Midbrain (tissue), 1 donor: Measurements from ENCODE around the gene GAD2.
"Not testable (repeated sequence)": the region's sequence is repeated elsewhere in the genome, so short reads cannot be mapped to it uniquely, and the experiment has no call there.

Source experiments
- DNase-seq: peaks from one replicate; lab custom pipeline; 2025; lab: John Stamatoyannopoulos, UW

Gene GAD2

GRCh38 chr10:26318672-26319071 lies 102.1 kb downstream of the GAD2 start:
- no peak for DNase-seq

GRCh38 chr10:26323219-26323618 lies 106.6 kb downstream of the GAD2 start:
- DNase-seq, result no peak

DNA sequence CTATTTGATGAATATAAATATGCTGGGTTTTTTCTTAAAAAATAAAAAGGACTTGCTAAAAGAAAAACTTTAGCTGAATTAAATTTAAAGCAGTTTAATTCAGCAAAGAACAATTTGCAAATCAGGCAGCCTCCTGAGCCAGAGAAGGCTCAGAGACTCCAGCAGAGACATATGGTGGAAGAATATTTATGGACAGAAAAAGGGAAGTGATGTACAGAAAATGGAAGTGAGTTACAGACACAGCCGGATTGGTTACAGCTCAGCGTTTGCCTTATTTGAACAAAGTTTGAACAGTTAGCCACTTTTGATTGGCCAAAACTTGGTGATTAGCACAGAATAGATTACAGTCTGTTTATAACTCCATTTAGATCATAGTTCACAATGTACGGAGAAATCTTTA lies 110.3 kb downstream of the GAD2 start:
- no peak for DNase-seq

DNA sequence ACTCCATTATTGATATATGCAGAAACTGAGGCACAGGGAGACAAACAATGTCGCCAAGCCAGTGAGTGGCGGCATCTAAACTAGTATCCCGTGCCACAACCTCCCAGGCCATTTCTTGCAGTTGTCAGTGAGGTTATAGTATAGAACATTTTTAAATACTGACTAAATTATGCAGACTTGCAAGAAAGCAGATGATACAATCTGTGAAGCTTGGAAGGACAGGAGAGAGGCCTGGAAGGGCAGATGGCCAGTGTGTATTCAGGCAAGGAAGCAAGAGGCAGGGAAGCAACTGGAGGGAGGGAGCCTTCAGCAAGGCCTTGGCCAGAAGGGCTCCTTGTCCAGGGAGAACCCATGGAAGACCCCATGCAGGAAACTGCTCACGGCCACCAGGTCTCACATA lies 111.2 kb downstream of the GAD2 start:
- no peak for DNase-seq

DNA sequence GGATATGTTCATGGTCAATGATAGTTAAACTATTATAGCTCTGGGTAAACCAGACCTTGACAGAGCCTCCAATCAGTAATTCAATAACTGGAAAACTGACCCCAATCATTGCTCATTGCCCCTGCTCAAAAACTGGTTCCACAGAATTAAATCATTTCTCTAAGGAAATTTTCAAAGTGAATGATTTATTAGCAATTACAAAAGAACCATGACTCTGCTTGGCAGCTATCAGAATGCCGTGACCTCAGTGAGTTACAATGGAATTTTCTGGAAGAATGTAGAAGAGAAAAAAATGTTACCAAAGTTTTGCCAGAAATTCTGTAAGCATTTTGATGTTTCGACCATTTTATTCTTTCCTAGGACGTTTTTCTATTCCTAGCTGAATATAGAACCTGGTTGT lies 114.8 kb downstream of the GAD2 start:
- DNase-seq, result no peak

GRCh38 chr10:26334232-26334931 lies 117.8 kb downstream of the GAD2 start:
- no peak for DNase-seq

DNA sequence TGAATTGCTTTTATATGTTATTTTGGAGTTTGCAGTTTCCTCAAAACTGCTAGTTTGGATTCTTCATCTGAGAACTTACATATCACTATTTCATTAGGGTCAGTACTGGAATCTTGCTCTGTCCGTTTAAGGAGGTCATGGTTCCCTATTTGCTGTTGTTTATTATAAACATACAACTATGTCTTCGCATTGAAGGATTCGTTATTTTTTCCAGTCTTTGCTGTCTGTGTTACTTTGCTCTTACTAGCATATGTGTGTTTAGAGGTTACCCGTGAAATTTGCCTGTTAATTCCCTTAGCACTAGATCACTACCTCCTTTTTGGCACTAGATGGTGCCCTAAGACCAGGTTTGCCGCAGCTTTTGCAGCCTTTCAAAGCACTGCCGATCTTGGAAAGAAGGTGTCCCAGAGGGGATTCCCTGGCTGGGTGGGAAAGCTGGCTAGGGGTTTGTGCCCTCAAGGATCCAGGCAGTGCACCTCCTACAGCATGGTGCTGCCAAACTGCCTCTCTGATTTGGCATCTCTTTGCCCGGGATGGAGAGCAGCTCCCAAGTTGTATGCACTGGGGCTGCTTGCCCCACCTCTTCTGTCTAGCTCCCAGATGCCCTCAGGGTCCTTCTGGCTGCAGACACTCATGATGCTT lies 118.5 kb downstream of the GAD2 start:
- DNase-seq, result peak; percentile 5

- DNase-seq, result no peak
Observed at GRCh38 chr10:26335574-26336093, 119.1 kb downstream of the GAD2 start.

GRCh38 chr10:26336979-26337378 lies 120.4 kb downstream of the GAD2 start:
- DNase-seq, result no peak

DNA sequence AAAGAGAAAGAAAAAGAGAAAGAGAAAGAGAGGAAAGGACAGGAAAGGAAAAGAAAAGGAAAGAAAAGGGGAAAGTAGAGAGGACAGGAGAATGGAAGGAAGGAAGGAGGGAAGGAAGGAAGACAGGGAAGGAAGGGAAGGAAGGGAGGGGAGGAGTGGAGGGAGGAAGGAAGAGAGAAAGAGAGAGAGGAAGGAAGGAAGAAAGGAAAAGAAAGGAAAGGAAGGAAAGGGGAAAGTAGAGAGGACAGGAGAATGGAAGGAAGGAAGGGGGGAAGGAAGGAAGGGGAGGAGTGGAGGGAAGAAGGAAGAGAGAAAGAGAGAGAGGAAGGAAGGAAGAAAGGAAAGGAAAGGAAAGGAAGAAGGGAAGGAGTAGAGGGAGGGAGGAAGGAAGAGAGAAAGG lies 125.1 kb downstream of the GAD2 start:
- DNase-seq, result no peak

DNA sequence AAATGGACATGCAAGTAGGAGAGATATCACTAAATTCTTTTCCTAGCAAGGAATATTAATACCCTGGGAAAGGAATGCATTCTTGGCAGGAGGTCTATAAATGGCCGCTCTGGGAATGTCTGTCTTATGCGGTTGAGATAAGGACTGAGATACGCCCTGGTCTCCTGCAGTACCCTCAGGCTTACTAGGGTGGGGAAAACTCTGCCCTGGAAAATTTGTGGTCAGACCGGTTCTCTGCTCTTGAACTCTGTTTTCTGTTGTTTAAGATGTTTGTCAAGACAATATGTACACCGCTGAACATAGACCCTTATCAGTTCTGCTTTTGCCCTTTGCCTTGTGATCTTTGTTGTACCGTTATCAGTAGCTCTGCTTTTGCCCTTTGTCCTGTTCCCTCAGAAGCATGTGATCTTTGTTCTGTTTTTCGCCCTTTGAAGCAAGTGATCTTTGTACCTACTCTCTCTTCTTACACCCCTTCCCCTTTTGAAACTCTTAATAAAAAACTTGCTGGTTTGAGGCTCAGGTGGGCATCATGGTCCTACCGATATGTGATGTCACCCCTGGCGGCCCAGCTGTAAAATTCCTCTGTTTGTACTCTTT lies 132.3 kb downstream of the GAD2 start:
- DNase-seq, result not testable (repeated sequence)
